ENCODE measurements around the gene EXO1.
"Not testable (repeated sequence)": the region's sequence is repeated elsewhere in the genome, so short reads cannot be mapped to it uniquely, and the experiment has no call there.

The EXO1 gene

GRCh38 chr1:241822846-241823245 lies 25.2 kb upstream of the EXO1 start:
- no peak overlapping the region for H3K4me3 ChIP-seq (ENCODE audit: control insufficient read depth, low read depth, low read length)
- DNase-seq (ENCODE audit: low read depth): no peak
- TF ChIP-seq CTCF (IDR thresholded peaks at IDR 0.05; ENCODE audit: control insufficient read depth, insufficient read depth, low read depth, low read length, missing control alignments): no peak

- no peak for TF ChIP-seq CTCF (IDR thresholded peaks at IDR 0.05; ENCODE audit: control insufficient read depth, insufficient read depth, low read depth, low read length, missing control alignments)
- H3K4me3 ChIP-seq (ENCODE audit: control insufficient read depth, low read depth, low read length): no peak overlapping the region
- DNase-seq (ENCODE audit: low read depth): no peak
These were observed 24.1 kb upstream of the EXO1 start for GRCh38 chr1:241823925-241824324.

- DNase-seq (ENCODE audit: low read depth): no peak
These were observed 22.4 kb upstream of the EXO1 start for GRCh38 chr1:241825581-241825980.

GRCh38 chr1:241826613-241827012 lies 21.4 kb upstream of the EXO1 start:
- not testable (repeated sequence) for H3K4me3 ChIP-seq (ENCODE audit: control insufficient read depth, low read depth, low read length); DNase-seq (ENCODE audit: low read depth)

More at GRCh38 chr1:241825581-241825980, 22.4 kb upstream of the EXO1 start:
- TF ChIP-seq CTCF (IDR thresholded peaks at IDR 0.05; ENCODE audit: control insufficient read depth, insufficient read depth, low read depth, low read length, missing control alignments): no peak
- H3K4me3 ChIP-seq (ENCODE audit: control insufficient read depth, low read depth, low read length): no peak overlapping the region

GRCh38 chr1:241827264-241827663 lies 20.7 kb upstream of the EXO1 start:
- no peak for DNase-seq (ENCODE audit: low read depth)
- no peak overlapping the region for H3K4me3 ChIP-seq (ENCODE audit: control insufficient read depth, low read depth, low read length)
- TF ChIP-seq CTCF (IDR thresholded peaks at IDR 0.05; ENCODE audit: control insufficient read depth, insufficient read depth, low read depth, low read length, missing control alignments): no peak

GRCh38 chr1:241828463-241829021 lies 19.5 kb upstream of the EXO1 start:
- TF ChIP-seq CTCF (IDR thresholded peaks at IDR 0.05; ENCODE audit: control insufficient read depth, insufficient read depth, low read depth, low read length, missing control alignments): no peak
- no peak for DNase-seq (ENCODE audit: low read depth)
- no peak overlapping the region for H3K4me3 ChIP-seq (ENCODE audit: control insufficient read depth, low read depth, low read length)

GRCh38 chr1:241829468-241829867 lies 18.5 kb upstream of the EXO1 start:
- no peak for DNase-seq (ENCODE audit: low read depth)
- no peak overlapping the region for H3K4me3 ChIP-seq (ENCODE audit: control insufficient read depth, low read depth, low read length)
- TF ChIP-seq CTCF (IDR thresholded peaks at IDR 0.05; ENCODE audit: control insufficient read depth, insufficient read depth, low read depth, low read length, missing control alignments): no peak
